Nephron (organoid): ENCODE data around the gene GPALPP1.
"Not testable (repeated sequence)": the region's sequence is repeated elsewhere in the genome, so short reads cannot be mapped to it uniquely, and the experiment has no call there.

Experiments used
- H3K27ac Mint-ChIP-seq, 3 experiments: 2 replicates each; pipeline ENCODE4 v1.8.0; 2020; ENCODE audit warnings: mixed read lengths in 3 of 3, mild to moderate bottlenecking in 2 of 3, moderate library complexity in 1 of 3
- H3K27me3 Mint-ChIP-seq: 2 replicates; pipeline ENCODE4 v1.8.0; 2021; ENCODE audit warnings: low read depth, mild to moderate bottlenecking, moderate library complexity, mixed read lengths
- H3K36me3 Mint-ChIP-seq: 2 replicates; pipeline ENCODE4 v1.8.0; 2020; ENCODE audit warnings: low read depth, mixed read lengths
- H3K4me1 Mint-ChIP-seq: 2 replicates; pipeline ENCODE4 v1.8.0; 2020; ENCODE audit warnings: mixed read lengths
- H3K4me3 Mint-ChIP-seq, 3 experiments: 2 replicates each; pipeline ENCODE4 v1.8.0; 2020; ENCODE audit warnings: mild to moderate bottlenecking in 3 of 3, mixed read lengths in 3 of 3, moderate library complexity in 2 of 3
- H3K9me3 Mint-ChIP-seq: 2 replicates; pipeline ENCODE4 v1.8.0; 2020; ENCODE audit warnings: mixed read lengths
- CTCF ChIP-seq, 3 experiments: fragments of 200-600 bp; sonication (generic); IDR thresholded peaks; one replicate each; pipeline ENCODE4 v1.5.0; 2021; ENCODE audit warnings: antibody characterized with exemption in 3 of 3; ENCODE audit not compliant: unreplicated experiment in 3 of 3

The GPALPP1 gene

GRCh38 chr13:44989071-44989889 lies at the start of gene GPALPP1, which contains the start of gene NUFIP1:
TSS of gene GPALPP1 (plus strand) at chr13:44989538. CDS start at chr13:44989655, 117 bp downstream.
TSS of gene NUFIP1 (minus strand) at chr13:44989471. CDS start at chr13:44989436, 35 bp downstream.
- no peaks in the 10 kb centered on the region for H3K9me3 Mint-ChIP-seq
- peaks cover 33% of the 10 kb centered on the region for H3K36me3 Mint-ChIP-seq
- TF ChIP-seq CTCF (IDR thresholded peaks at IDR 0.05; ENCODE audit: unreplicated experiment in 3 of 3), result no peak
- H3K27me3 Mint-ChIP-seq, result no peaks in the 10 kb centered on the region
- H3K4me3 Mint-ChIP-seq, result peak within 1 kb of the TSS; percentile 99 to 100 (median 100)
- peak within 1 kb of the TSS; percentile 94 to 99 (median 94) for H3K27ac Mint-ChIP-seq
- H3K4me1 Mint-ChIP-seq, result peaks cover 43% of the 10 kb centered on the region

- Mint-ChIP-seq H3K27ac (peak overlapping the region in 1 of 3 experiments; percentile 19), H3K36me3 (peaks cover 43% of the 10 kb centered on the region)
- not testable (repeated sequence) for H3K4me3 Mint-ChIP-seq, H3K9me3 Mint-ChIP-seq, H3K27me3 Mint-ChIP-seq, H3K4me1 Mint-ChIP-seq
Measured at GRCh38 chr13:44943411-44943810, 45.9 kb upstream of the GPALPP1 start.

- Mint-ChIP-seq H3K36me3 (peaks cover 31% of the 10 kb centered on the region), H3K4me1 (peaks cover 11% of the 10 kb centered on the region), H3K4me3 (no peak overlapping the region), H3K9me3 (no peaks in the 10 kb centered on the region), H3K27me3 (no peaks in the 10 kb centered on the region), H3K27ac (peak overlapping the region in 1 of 3 experiments; percentile 4)
- no peak for TF ChIP-seq CTCF (IDR thresholded peaks at IDR 0.05; ENCODE audit: unreplicated experiment in 3 of 3)
Measured at GRCh38 chr13:44951184-44951583, 38.2 kb upstream of the GPALPP1 start.

GRCh38 chr13:44952671-44953070 lies 36.7 kb upstream of the GPALPP1 start:
- no peaks in the 10 kb centered on the region for H3K27me3 Mint-ChIP-seq
- no peak overlapping the region for H3K27ac Mint-ChIP-seq

GRCh38 chr13:44954224-44954623 lies 35.1 kb upstream of the GPALPP1 start:
- peaks cover 11% of the 10 kb centered on the region for H3K4me1 Mint-ChIP-seq
- no peaks in the 10 kb centered on the region for H3K9me3 Mint-ChIP-seq
- no peaks in the 10 kb centered on the region for H3K27me3 Mint-ChIP-seq
- TF ChIP-seq CTCF (IDR thresholded peaks at IDR 0.05; ENCODE audit: unreplicated experiment in 3 of 3), result no peak
- peaks cover 35% of the 10 kb centered on the region for H3K36me3 Mint-ChIP-seq
- no peak overlapping the region for H3K27ac Mint-ChIP-seq
- no peak overlapping the region for H3K4me3 Mint-ChIP-seq

More at GRCh38 chr13:44952671-44953070, 36.7 kb upstream of the GPALPP1 start:
- Mint-ChIP-seq H3K36me3 (peaks cover 34% of the 10 kb centered on the region), H3K9me3 (no peaks in the 10 kb centered on the region), H3K4me1 (peaks cover 11% of the 10 kb centered on the region), H3K4me3 (no peak overlapping the region)
- no peak for TF ChIP-seq CTCF (IDR thresholded peaks at IDR 0.05; ENCODE audit: unreplicated experiment in 3 of 3)

- Mint-ChIP-seq H3K27ac (no peak overlapping the region), H3K4me3 (no peak overlapping the region), H3K36me3 (peaks cover 35% of the 10 kb centered on the region), H3K9me3 (no peaks in the 10 kb centered on the region), H3K4me1 (peaks cover 11% of the 10 kb centered on the region), H3K27me3 (no peaks in the 10 kb centered on the region)
- TF ChIP-seq CTCF (IDR thresholded peaks at IDR 0.05; ENCODE audit: unreplicated experiment in 3 of 3), result no peak
Measured at GRCh38 chr13:44955406-44955805, 33.9 kb upstream of the GPALPP1 start.
